PC-3 (cell line): Measurements from ENCODE around the gene TMEM132D.

ENCODE experiments used
- EZH2 ChIP-seq: fragments of 300-600 bp; sonication (generic); IDR thresholded peaks from one replicate; pipeline ENCODE4 v1.6.1; 2017; ENCODE audit warnings: antibody characterized with exemption, mild to moderate bottlenecking, low read length; ENCODE audit not compliant: unreplicated experiment
- EZH2phosphoT487 ChIP-seq: fragments of 300-600 bp; sonication (generic); IDR thresholded peaks from 2 replicates; pipeline ENCODE4 v1.6.1; 2018; ENCODE audit warnings: mild to moderate bottlenecking, antibody characterized with exemption, low read length, borderline replicate concordance
- TF ChIP-seq, protein P1 (sequence below): fragments of 300-600 bp; sonication (generic); conservative IDR thresholded peaks from 2 replicates; pipeline ENCODE4 v1.5.1; 2017; ENCODE audit warnings: antibody characterized with exemption, low read depth, mild to moderate bottlenecking, low read length

DNA sequence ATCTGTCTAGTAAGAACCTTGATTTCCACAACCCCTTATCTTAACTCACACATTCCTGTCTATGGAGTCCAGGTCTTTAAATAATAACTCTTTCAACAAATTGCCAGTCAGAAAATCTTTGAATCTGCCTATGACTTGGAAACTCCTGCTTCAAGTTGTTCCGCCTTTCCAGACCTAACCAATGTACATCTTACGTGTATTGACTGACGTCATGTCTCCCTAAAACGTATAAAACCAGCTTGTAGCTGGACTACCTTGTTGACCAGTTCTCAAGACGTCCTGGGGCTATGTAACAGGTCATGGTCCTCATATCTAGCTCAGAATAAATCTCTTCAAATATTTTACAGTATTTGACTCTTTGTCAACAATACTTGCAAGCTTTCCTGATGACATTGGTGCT is 337.0 kb downstream of the TMEM132D start:
- TF ChIP-seq, protein P1, sequence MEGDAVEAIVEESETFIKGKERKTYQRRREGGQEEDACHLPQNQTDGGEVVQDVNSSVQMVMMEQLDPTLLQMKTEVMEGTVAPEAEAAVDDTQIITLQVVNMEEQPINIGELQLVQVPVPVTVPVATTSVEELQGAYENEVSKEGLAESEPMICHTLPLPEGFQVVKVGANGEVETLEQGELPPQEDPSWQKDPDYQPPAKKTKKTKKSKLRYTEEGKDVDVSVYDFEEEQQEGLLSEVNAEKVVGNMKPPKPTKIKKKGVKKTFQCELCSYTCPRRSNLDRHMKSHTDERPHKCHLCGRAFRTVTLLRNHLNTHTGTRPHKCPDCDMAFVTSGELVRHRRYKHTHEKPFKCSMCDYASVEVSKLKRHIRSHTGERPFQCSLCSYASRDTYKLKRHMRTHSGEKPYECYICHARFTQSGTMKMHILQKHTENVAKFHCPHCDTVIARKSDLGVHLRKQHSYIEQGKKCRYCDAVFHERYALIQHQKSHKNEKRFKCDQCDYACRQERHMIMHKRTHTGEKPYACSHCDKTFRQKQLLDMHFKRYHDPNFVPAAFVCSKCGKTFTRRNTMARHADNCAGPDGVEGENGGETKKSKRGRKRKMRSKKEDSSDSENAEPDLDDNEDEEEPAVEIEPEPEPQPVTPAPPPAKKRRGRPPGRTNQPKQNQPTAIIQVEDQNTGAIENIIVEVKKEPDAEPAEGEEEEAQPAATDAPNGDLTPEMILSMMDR, result no peak
- TF ChIP-seq EZH2phosphoT487 (no peak), EZH2 (no peak)
